ENCODE data around the gene KDM1B.

GRCh38 chr6:18117136-18117535 is 38.1 kb upstream of the KDM1B start:
- TF ChIP-seq EZH2 (IDR thresholded peaks at IDR 0.05; ENCODE audit: low read depth, unreplicated experiment) = no peak
- TF ChIP-seq CTCF (conservative IDR thresholded peaks at IDR 0.05; ENCODE audit: low read depth in 2 of 2) = no peak
- no peak for TF ChIP-seq CREB1 (CRISPR knock-in tag; IDR thresholded peaks at IDR 0.05; ENCODE audit: low read depth)
- no peak for TF ChIP-seq NANOG (IDR thresholded peaks at IDR 0.05; ENCODE audit: borderline replicate concordance)
- no peak for TF ChIP-seq POLR2AphosphoS5 (IDR thresholded peaks at IDR 0.05; ENCODE audit: low read depth)
- TF ChIP-seq REST (IDR thresholded peaks at IDR 0.05; ENCODE audit: unreplicated experiment) = no peak
- TF ChIP-seq, protein P1, sequence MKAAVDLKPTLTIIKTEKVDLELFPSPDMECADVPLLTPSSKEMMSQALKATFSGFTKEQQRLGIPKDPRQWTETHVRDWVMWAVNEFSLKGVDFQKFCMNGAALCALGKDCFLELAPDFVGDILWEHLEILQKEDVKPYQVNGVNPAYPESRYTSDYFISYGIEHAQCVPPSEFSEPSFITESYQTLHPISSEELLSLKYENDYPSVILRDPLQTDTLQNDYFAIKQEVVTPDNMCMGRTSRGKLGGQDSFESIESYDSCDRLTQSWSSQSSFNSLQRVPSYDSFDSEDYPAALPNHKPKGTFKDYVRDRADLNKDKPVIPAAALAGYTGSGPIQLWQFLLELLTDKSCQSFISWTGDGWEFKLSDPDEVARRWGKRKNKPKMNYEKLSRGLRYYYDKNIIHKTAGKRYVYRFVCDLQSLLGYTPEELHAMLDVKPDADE (IDR thresholded peaks at IDR 0.05) = no peak
- no peak for TF ChIP-seq STAT1 (IDR thresholded peaks at IDR 0.05; ENCODE audit: unreplicated experiment)
- no peak for TF ChIP-seq JUNB (IDR thresholded peaks at IDR 0.05; ENCODE audit: unreplicated experiment)
- no peak for TF ChIP-seq ZNF114 (CRISPR knock-in tag; IDR thresholded peaks at IDR 0.05)
- no peak for TF ChIP-seq EZH2phosphoT487 (IDR thresholded peaks at IDR 0.05; ENCODE audit: unreplicated experiment)
- TF ChIP-seq, protein P2, sequence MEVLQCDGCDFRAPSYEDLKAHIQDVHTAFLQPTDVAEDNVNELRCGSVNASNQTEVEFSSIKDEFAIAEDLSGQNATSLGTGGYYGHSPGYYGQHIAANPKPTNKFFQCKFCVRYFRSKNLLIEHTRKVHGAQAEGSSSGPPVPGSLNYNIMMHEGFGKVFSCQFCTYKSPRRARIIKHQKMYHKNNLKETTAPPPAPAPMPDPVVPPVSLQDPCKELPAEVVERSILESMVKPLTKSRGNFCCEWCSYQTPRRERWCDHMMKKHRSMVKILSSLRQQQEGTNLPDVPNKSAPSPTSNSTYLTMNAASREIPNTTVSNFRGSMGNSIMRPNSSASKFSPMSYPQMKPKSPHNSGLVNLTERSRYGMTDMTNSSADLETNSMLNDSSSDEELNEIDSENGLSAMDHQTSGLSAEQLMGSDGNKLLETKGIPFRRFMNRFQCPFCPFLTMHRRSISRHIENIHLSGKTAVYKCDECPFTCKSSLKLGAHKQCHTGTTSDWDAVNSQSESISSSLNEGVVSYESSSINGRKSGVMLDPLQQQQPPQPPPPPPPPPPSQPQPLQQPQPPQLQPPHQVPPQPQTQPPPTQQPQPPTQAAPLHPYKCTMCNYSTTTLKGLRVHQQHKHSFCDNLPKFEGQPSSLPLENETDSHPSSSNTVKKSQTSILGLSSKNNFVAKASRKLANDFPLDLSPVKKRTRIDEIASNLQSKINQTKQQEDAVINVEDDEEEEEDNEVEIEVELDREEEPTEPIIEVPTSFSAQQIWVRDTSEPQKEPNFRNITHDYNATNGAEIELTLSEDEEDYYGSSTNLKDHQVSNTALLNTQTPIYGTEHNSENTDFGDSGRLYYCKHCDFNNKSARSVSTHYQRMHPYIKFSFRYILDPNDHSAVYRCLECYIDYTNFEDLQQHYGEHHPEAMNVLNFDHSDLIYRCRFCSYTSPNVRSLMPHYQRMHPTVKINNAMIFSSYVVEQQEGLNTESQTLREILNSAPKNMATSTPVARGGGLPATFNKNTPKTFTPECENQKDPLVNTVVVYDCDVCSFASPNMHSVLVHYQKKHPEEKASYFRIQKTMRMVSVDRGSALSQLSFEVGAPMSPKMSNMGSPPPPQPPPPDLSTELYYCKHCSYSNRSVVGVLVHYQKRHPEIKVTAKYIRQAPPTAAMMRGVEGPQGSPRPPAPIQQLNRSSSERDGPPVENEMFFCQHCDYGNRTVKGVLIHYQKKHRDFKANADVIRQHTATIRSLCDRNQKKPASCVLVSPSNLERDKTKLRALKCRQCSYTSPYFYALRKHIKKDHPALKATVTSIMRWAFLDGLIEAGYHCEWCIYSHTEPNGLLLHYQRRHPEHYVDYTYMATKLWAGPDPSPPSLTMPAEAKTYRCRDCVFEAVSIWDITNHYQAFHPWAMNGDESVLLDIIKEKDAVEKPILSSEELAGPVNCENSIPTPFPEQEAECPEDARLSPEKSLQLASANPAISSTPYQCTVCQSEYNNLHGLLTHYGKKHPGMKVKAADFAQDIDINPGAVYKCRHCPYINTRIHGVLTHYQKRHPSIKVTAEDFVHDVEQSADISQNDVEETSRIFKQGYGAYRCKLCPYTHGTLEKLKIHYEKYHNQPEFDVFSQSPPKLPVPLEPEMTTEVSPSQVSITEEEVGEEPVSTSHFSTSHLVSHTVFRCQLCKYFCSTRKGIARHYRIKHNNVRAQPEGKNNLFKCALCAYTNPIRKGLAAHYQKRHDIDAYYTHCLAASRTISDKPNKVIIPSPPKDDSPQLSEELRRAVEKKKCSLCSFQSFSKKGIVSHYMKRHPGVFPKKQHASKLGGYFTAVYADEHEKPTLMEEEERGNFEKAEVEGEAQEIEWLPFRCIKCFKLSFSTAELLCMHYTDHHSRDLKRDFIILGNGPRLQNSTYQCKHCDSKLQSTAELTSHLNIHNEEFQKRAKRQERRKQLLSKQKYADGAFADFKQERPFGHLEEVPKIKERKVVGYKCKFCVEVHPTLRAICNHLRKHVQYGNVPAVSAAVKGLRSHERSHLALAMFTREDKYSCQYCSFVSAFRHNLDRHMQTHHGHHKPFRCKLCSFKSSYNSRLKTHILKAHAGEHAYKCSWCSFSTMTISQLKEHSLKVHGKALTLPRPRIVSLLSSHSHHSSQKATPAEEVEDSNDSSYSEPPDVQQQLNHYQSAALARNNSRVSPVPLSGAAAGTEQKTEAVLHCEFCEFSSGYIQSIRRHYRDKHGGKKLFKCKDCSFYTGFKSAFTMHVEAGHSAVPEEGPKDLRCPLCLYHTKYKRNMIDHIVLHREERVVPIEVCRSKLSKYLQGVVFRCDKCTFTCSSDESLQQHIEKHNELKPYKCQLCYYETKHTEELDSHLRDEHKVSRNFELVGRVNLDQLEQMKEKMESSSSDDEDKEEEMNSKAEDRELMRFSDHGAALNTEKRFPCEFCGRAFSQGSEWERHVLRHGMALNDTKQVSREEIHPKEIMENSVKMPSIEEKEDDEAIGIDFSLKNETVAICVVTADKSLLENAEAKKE (CRISPR knock-in tag; IDR thresholded peaks at IDR 0.05) = no peak
- no peak for TF ChIP-seq ZNF331 (CRISPR knock-in tag; IDR thresholded peaks at IDR 0.05; ENCODE audit: low read depth)

All from GM23338 (cell line).